Breast epithelium (tissue), 4 donors: Measurements from ENCODE around the gene LITAF. TPM values are rescaled to one million over a fixed set of nuclear protein-coding genes. Genes with fewer than 3 reads are reported as not detected.
"Not testable (repeated sequence)": the region's sequence is repeated elsewhere in the genome, so short reads cannot be mapped to it uniquely, and the experiment has no call there.

Source experiments
- DNase-seq, 2 donors: peaks; one replicate each; pipeline ENCODE4 v3.0.0-alpha.2; 2019; ENCODE audit warnings: low spot score in 2 of 2
- H3K27ac ChIP-seq, 2 donors: fragments of 200-600 bp; sonication (generic) in 1 of 2; one replicate each; pipeline ENCODE4 v1.5.1; 2016 to 2019; ENCODE audit warnings: mild to moderate bottlenecking in 1 of 2
- H3K27me3 ChIP-seq, 2 donors: fragments of 200-600 bp; sonication (generic) in 1 of 2; one replicate each; pipeline versions ENCODE4 v1.5.1 to v1.6.0; 2017 to 2019; ENCODE audit warnings: control low read depth in 1 of 2, mild to moderate bottlenecking in 1 of 2
- H3K36me3 ChIP-seq: fragments of 200-600 bp; one replicate; pipeline ENCODE4 v1.5.1; 2019
- H3K4me1 ChIP-seq, 2 donors: fragments of 200-600 bp; sonication (generic); one replicate each; pipeline ENCODE4 v1.5.1; 2016 to 2019; ENCODE audit warnings: control low read depth in 1 of 2
- H3K4me3 ChIP-seq, 3 donors: fragments of 200-600 bp; sonication (generic); 1 replicate in 2 of 3; 2 replicates in 1 of 3; pipeline ENCODE4 v1.5.1; 2016 to 2019; ENCODE audit warnings: mild to moderate bottlenecking in 3 of 3, moderate library complexity in 2 of 3
- H3K9me3 ChIP-seq, 2 donors: fragments of 200-600 bp; sonication (generic) in 1 of 2; one replicate each; pipeline ENCODE4 v1.5.1; 2016 to 2019; ENCODE audit warnings: control low read depth in 1 of 2
- CTCF ChIP-seq, 3 donors: fragments of 450-650 bp; IDR thresholded peaks; one replicate each; pipeline ENCODE4 v1.5.1; 2016 to 2017; ENCODE audit warnings: antibody characterized with exemption in 3 of 3, mild to moderate bottlenecking in 3 of 3, moderate library complexity in 3 of 3
- POLR2A ChIP-seq: fragments of 450-650 bp; IDR thresholded peaks from one replicate; pipeline ENCODE4 v1.6.1; 2016; ENCODE audit warnings: antibody characterized with exemption, mild to moderate bottlenecking, moderate library complexity
- POLR2AphosphoS5 ChIP-seq, 3 donors: sonication (generic); formaldehyde crosslinking; IDR thresholded peaks; one replicate each; pipeline ENCODE4 v1.6.1; 2017; ENCODE audit warnings: antibody characterized with exemption in 3 of 3
- intact Hi-C: fragments of 100-400 bp; cut with DNase I; formaldehyde crosslinking; loops from one replicate; pipeline ENCODE4 v1.15.1; 2023; ENCODE audit warnings: low total_unique reads
- total RNA-seq, 3 donors: library from RNA; depleted of rRNA; stranded (reverse); fragments of >200 nt; gene quantifications; one replicate each; pipeline ENCODE4 v1.1.0, GENCODE V29; 2016

LITAF gene
- total RNA-seq, 3 donors from 2014 or later, result 50.6 to 109 (median 59.0) TPM

- no peaks in the 10 kb centered on the region for H3K4me1 ChIP-seq
- H3K27me3 ChIP-seq, result no peaks in the 10 kb centered on the region
- no peaks in the 10 kb centered on the region for H3K36me3 ChIP-seq
- DNase-seq, result no peak
- H3K9me3 ChIP-seq, result peaks cover 0 to 9% of the 10 kb centered on the region in 2 donors
- H3K27ac ChIP-seq, result no peak overlapping the region
- intact Hi-C loops, result no loop called here
- no peak for TF ChIP-seq POLR2A
- no peak for TF ChIP-seq POLR2AphosphoS5 (IDR thresholded peaks at IDR 0.05)
- TF ChIP-seq CTCF (IDR thresholded peaks at IDR 0.05), result no peak
- H3K4me3 ChIP-seq, result no peak overlapping the region
These were observed 66.3 kb downstream of the LITAF start for GRCh38 chr16:11520442-11520841.

GRCh38 chr16:11517961-11518360 lies 68.8 kb downstream of the LITAF start:
- Histone ChIP-seq H3K4me1 (no peaks in the 10 kb centered on the region), H3K9me3 (peaks cover 0 to 9% of the 10 kb centered on the region in 2 donors), H3K27ac (no peak overlapping the region), H3K36me3 (no peaks in the 10 kb centered on the region), H3K4me3 (no peak overlapping the region), H3K27me3 (no peaks in the 10 kb centered on the region)
- DNase-seq, result no peak
- TF ChIP-seq POLR2A (no peak), CTCF (IDR thresholded peaks at IDR 0.05) (no peak), POLR2AphosphoS5 (IDR thresholded peaks at IDR 0.05) (no peak)
- intact Hi-C loops, result no loop called here

GRCh38 chr16:11515540-11516430 lies 70.9 kb downstream of the LITAF start:
- Histone ChIP-seq H3K4me1 (no peaks in the 10 kb centered on the region), H3K27ac (no peak overlapping the region), H3K27me3 (no peaks in the 10 kb centered on the region), H3K4me3 (no peak overlapping the region), H3K9me3 (no peaks in the 10 kb centered on the region), H3K36me3 (no peaks in the 10 kb centered on the region)
- TF ChIP-seq POLR2AphosphoS5 (IDR thresholded peaks at IDR 0.05) (no peak), POLR2A (no peak), CTCF (IDR thresholded peaks at IDR 0.05) (no peak)
- no peak for DNase-seq
- intact Hi-C loops, result no loop called here

GRCh38 chr16:11514283-11514682 lies 72.4 kb downstream of the LITAF start:
- H3K4me3 ChIP-seq, result no peak overlapping the region
- TF ChIP-seq POLR2A, result no peak
- TF ChIP-seq POLR2AphosphoS5 (IDR thresholded peaks at IDR 0.05), result no peak
- no peak for TF ChIP-seq CTCF (IDR thresholded peaks at IDR 0.05)
- no peaks in the 10 kb centered on the region for H3K4me1 ChIP-seq
- H3K9me3 ChIP-seq, result no peaks in the 10 kb centered on the region
- no peaks in the 10 kb centered on the region for H3K36me3 ChIP-seq
- no peaks in the 10 kb centered on the region for H3K27me3 ChIP-seq
- H3K27ac ChIP-seq, result no peak overlapping the region
- intact Hi-C loops, result no loop called here
- DNase-seq, result no peak

- H3K4me1 ChIP-seq, H3K4me3 ChIP-seq, H3K27ac ChIP-seq, H3K9me3 ChIP-seq, intact Hi-C loops, H3K36me3 ChIP-seq, DNase-seq, H3K27me3 ChIP-seq: not testable (repeated sequence)
These were observed 73.4 kb downstream of the LITAF start for GRCh38 chr16:11513366-11513765.
